Brain pericyte (primary cell): Measurements from ENCODE around the gene MACC1.

Experiments
- DNase-seq: peaks from one replicate; pipeline ENCODE4 v3.0.0-alpha.2; 2012; ENCODE audit warnings: low read depth, low spot score

Gene MACC1

GRCh38 chr7:20176578-20177242, 40.5 kb downstream of the MACC1 start:
- no peak for DNase-seq

GRCh38 chr7:20173828-20174227, 43.4 kb downstream of the MACC1 start:
- DNase-seq, result no peak

DNA sequence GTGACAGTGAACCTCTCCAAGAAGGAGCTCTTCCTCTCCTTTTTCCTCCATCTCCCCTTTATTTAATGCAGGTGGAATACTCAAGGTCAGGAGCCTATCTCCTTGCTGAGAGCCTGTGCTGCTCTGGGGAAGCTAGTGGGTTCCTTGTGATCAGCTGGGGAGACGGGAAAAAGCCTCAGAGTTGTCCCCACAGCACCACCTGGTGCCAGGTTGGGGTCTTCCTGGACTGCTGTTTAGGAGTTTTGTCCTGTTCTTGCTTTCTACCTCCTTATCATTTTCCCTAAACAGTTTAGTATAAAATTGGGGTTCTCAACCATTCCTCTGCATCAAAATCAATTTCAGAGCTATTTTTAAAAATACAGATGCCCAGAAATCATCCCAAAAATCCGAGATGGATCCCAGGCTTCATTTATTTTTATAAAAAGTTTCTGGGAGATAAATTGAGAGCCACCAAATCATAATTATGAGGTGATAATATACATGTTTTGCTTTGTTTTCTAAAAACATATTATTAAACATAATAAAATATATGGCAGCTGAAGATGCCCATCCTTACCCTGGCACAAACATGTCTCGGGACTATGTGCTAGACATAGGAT, 44.3 kb downstream of the MACC1 start:
- peak; percentile 18 for DNase-seq

DNA sequence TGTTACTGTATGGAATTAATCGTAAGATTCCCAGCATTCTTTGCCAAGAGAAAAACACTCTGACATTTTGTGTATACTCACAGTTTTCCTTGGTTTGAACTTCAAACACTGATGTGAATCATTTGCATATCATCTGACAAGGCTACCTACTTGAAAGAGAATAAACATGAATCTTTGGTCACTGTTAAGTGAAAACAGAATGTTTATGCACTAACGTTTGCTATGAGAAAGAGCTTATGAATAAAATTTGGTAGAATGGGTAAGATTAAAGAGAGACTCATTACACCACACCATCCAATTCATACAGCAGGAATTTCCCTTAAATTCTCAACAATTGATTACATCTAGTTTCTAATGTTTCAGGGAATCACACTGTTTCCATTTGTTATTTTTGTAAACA, 46.6 kb downstream of the MACC1 start:
- DNase-seq, result no peak

GRCh38 chr7:20165146-20165510, 52.1 kb downstream of the MACC1 start:
- DNase-seq, result no peak

GRCh38 chr7:20164425-20165145, 52.6 kb downstream of the MACC1 start:
- DNase-seq, result no peak

DNA sequence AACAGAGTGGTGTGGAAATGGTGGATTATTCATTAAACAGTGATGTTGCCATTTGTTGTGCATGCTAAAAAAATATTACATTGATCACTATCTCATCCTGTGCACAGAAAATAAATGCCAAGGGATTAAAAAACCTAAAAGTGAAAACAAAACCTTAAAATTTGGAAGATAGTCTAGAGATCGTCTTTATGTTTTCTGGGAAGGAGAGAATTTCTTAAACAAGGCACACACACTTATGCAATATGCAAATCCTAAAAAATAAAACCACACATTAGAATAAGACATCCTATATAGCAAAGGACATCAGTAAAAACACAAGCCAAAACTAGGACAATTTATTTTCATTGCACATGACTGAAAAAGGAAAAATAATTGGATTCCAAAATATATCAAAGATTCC, 54.5 kb downstream of the MACC1 start:
- no peak for DNase-seq

GRCh38 chr7:20159226-20159747, 57.9 kb downstream of the MACC1 start:
- no peak for DNase-seq

DNA sequence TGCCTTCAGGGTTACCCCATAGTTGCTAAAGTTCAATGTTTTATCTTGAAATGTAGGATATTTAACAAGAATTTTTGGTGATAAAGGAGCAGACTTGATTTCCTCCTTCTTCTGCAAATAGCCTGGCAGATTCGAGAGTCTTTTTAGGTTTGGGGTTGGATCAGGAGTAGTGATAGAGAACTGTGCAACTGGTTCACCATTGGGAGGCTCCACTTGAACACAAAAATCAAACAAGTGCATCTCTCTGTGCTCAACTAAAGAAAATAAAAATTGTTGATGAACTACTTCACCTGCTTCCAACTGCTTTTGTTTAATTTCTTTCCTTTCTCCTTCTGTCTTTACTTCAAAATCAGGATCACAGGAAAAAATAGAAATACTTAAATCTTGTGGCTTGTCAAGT, 58.5 kb downstream of the MACC1 start:
- no peak for DNase-seq

- DNase-seq, result no peak
Measured at GRCh38 chr7:20157456-20157855, 59.7 kb downstream of the MACC1 start.

- no peak for DNase-seq
Measured at GRCh38 chr7:20153999-20154398, 63.2 kb downstream of the MACC1 start.

DNA sequence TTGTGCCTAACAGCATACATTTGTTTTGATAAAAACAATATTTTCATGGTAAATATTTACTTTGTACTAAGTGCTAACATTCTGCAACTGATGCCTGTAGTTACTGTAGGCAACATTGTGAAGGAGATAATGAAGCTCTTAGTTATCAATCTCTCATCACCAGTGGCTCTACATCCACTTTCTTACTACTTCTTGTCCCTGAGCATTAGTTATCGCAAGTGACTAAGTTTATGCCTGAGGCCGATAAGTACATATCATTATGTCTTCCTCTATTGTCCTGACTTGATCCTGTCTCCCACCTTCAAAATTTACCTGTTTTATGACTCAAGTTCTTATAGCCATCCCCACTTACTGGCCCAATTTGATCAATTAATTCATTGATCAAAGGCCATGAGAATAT, 63.6 kb downstream of the MACC1 start:
- no peak for DNase-seq

- no peak for DNase-seq
Measured at GRCh38 chr7:20152511-20152910, 64.7 kb downstream of the MACC1 start.

- no peak for DNase-seq
Measured at GRCh38 chr7:20151708-20152456, 65.3 kb downstream of the MACC1 start.

GRCh38 chr7:20146451-20146850, 70.7 kb downstream of the MACC1 start:
- DNase-seq, result no peak

DNA sequence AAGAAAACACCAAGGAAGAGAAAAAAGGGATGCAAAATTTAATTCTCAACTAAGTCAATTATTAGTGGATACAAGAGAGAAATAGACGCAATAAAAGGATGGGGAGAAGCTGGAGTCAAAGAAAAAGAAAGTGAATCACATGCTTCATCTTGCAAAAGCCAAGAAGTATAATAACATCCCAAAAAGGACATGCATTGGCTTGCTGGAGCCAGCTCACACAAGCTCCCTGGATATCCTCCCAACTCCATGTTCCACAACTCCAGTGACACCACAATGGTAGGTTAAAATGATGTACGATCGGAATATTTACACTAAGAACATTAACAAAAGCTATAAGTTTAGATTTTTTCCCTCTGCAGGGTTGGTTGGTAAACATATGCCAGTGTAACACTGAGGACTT, 72.4 kb downstream of the MACC1 start:
- no peak for DNase-seq

GRCh38 chr7:20141666-20142065, 75.5 kb downstream of the MACC1 start:
- DNase-seq, result no peak

- no peak for DNase-seq
Measured at GRCh38 chr7:20141002-20141345, 76.2 kb downstream of the MACC1 start.

- DNase-seq, result no peak
Measured at GRCh38 chr7:20140291-20141001, 76.7 kb downstream of the MACC1 start.

DNA sequence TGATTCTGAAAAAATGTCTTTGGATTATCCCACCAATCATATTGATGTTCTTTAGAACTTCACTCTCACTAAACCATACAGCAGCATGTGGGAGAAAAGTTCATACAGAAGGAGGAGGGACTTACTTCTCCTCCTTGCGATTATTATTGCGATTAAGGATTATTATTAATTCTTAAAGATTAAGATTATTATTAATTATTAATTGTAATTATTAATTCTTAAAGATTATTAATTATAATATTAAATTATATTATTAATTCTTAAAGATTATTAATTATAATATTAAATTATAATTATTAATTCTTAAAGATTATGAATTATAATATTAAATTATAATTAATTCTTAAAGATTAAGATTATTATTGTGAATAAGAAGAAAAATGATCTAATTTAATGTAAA, 80.5 kb downstream of the MACC1 start:
- DNase-seq, result no peak

DNA sequence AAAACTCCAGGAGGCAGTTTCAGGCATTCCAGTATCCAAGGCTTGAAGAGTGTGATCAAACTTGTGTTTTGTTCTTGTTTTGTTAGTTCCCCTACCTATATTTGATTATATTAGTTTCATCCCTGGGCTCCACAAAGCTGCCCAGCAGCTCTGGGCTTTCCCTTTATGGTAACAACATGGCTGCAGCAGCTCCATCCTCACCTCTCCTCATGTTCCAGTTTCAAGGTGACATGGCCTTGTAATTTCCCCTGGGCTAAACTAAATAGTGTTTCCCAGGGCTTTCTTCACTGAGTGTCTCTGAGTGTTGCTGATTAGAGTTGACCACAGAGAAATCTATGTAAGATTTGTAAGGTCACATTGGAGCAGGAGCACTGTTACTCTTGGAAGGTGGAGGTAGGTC, 83.4 kb downstream of the MACC1 start:
- DNase-seq, result no peak

- no peak for DNase-seq
Measured at GRCh38 chr7:20132585-20132984, 84.6 kb downstream of the MACC1 start.
